CD4-positive, alpha-beta T cell treated with Interleukin-4 for 1 hour (primary cell): ENCODE results near the gene C6orf52.

ENCODE experiments used
- DNase-seq, 2 donors: peaks; one replicate each; pipeline ENCODE4 v3.0.0-alpha.2; 2020 to 2022

The C6orf52 gene

DNA sequence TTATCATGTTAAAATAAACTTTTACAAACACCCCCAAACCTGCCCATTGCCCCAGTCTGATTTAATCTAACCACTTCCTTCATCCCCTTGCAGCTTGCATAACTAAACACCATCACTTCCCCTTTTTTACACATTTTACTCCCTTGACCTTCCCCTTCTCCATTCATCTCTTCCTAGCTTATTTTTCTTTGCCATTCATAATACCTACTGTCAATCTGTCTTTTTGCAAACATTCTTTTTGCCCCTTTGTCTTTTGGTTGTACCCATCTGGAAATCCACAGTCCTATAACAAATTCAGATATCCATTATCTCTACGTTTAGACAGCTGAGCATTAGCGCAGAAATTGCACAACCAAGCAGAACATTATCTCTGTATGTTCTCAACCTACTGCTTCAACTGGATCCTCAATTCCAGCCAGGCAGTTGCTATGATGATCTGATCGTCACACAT lies 51.2 kb downstream of the C6orf52 start:
- DNase-seq = peak in 1 of 2 donors; percentile 5

DNA sequence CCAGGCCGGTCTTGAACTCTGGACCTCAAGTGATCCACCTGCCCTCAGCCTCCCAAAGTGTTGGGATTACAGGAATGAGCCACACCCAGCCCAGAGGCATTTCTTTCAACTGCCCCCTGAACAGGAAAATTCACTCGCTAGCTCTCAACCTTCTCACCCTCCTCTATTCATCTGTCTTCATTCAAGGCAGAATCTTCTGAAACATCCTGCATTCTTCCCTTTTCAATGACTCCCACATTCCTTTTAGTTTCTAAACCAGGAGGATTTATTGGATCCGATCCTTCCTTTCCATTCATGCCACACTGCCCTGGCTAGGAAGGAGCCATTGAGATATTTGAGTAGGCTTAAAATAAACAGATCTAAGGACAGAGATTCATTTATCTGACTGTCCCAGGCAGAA lies 52.9 kb downstream of the C6orf52 start:
- no peak for DNase-seq

DNA sequence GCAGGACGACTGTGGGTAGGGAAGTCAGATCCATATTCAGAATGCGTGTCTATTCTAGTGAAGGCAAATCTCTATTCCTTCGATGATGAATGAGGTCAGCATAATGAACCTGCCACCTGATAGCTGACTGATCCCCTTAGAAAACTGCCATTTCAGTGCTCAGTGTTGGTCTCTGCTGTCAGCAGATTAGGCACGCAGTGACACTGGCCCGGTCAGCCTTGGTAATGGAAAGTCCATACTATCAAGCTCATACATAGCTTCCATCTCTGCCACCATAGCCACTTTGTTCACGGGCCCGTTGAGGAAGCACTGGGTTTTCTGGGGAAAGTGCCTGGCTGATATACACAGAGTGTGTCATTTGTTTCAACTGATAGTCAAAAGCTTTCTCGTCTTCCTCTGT lies 54.0 kb downstream of the C6orf52 start:
- no peak for DNase-seq

DNA sequence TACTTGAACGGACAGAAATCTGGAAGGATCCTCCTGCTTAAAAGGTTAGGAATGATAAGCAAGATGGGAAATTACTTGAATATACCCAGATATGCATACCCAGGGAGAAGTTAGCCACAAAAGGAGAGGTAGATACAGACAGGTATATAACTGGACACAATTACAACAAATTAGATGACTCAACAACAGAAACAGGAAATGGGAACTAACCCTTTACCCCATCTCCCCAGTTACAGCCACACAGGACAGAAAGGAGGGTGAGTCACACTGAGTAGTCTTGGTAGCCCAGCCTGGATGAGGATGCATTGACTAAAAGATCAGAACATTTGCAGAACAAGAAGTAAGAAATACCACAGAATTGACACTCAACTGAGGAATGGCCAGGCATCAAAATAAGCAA lies 61.2 kb downstream of the C6orf52 start:
- peak; percentile 8 to 61 for DNase-seq

DNA sequence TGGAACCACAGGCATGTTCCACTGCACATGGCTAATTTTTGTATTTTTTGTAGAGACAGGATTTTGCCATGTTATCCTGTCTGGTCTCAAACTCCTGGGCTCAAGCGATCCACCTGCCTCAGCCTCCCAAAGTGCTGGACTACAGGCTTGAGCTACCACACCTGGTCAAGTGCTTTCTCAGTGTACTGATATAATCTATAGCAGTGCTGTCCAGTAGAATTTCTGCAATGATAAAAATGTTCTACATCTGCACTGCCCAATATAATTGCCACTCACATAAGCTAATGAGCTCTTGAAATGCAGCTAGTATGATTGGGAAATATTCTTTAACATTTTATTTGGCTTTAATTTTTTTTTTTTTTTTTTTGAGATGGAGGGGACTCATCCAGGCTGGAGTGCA lies 64.2 kb downstream of the C6orf52 start:
- no peak for DNase-seq

DNA sequence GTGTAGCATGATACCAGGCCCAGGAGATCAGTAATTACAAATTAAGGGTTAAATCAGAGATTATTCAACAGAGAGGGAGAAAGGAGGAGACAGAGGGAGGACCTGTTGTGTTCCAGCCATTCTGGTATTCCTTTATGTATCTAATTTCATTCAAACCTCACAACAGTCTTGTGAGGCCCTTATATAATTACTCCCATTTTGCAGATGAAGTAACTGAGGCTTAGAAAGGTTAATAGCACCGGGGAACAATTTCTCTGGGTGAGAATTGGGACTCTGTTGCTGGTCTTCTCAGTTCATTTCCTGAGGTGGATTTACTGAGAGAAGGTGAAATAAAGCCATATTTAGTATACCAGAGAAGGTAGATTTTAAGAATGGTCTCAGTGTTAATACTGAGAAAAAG lies 66.6 kb downstream of the C6orf52 start:
- no peak for DNase-seq

DNA sequence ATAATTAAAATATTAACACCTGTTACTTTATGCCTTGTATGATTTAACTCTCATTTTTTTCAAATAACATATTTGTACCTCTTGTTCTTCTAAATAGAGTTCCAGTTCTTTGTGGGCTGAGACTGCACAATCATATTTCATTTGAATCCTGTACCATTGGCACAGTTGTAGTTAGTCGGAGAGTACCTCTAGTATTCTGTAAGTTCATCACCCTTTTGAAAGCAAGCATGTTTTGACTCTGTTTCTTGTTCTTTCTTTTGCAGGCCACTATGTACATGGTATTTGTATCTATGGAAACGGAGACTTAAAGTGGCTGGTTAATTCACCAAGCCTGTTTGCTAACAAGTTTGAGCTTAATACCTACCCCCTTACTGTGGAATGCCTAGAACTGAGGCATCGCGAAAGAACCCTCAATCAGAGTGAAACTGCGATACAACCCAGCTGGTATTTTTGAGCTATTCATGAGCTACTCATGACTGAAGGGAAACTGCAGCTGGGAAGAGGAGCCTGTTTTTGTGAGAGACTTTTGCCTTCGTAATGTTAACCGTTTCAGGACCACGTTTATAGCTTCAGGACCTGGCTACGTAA lies 68.2 kb downstream of the C6orf52 start:
- DNase-seq = no peak

DNA sequence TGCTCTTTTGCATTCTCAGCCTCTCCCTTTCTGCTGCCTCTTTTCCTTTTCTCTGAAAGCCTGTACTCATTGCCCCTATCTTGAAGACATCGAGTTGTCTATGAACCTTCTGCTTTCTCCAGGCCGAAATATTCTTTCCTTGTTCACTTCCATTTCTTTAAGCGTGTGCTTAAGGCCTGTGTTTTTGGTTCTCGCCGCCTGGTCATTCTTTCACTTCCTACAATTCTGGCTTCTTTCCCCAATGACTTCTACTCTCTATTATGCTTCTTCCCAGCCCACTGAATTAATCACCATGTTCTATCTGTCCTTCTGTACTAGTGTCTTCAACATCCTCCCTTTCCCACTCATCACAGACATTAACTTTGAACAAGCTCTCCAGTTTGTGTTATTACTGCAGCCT lies 69.6 kb downstream of the C6orf52 start:
- DNase-seq = no peak

DNA sequence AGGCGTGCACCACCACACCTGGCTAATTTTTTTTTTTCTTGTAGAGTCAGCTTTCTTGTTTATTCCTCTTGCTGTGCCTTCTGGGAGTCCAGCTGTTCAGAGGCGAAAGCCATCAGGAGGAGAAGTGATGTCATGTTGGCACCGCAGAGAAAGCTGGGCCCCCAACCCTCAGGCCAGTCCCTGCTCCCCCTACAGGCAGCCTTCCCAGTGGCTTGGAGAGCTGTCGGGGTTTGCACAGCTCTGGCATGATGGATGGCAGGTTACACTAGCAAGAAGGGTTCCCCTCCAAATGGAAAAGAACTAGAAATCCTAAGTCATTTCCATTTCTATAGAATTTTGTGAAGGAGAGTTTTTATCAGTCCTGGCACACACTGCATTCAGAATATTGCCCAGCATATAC lies 72.6 kb downstream of the C6orf52 start:
- DNase-seq = no peak
